Muscle of leg (tissue), 16 donors: ENCODE results near the gene PLEKHN1. TPM values are rescaled to one million over a fixed set of nuclear protein-coding genes. Genes with fewer than 3 reads are reported as not detected.

Source experiments
- DNase-seq: peaks from one replicate; pipeline ENCODE4 v3.0.0; 2013
- H3K27ac ChIP-seq: one replicate; pipeline ENCODE4 v1.5.1; 2013; ENCODE audit warnings: mild to moderate bottlenecking, low read length, control low read depth
- H3K27me3 ChIP-seq: one replicate; pipeline ENCODE4 v1.6.1; 2013; ENCODE audit warnings: low read length; ENCODE audit not compliant: control insufficient read depth, insufficient read depth
- H3K36me3 ChIP-seq: one replicate; pipeline ENCODE4 v1.6.1; 2013; ENCODE audit warnings: low read length; ENCODE audit not compliant: control insufficient read depth, insufficient read depth
- H3K4me1 ChIP-seq: one replicate; pipeline ENCODE4 v1.6.1; 2013; ENCODE audit warnings: low read length; ENCODE audit not compliant: control insufficient read depth, insufficient read depth
- H3K4me3 ChIP-seq: one replicate; pipeline ENCODE4 v1.5.1; 2013; ENCODE audit warnings: low read length, control low read depth
- H3K9me3 ChIP-seq: replicated peaks from 2 replicates; pipeline ENCODE4 v1.6.1; 2013; ENCODE audit warnings: low read depth, low read length; ENCODE audit not compliant: control insufficient read depth
- WGBS: methylation state at CpG from one replicate; pipeline ENCODE4 v1.1.5; 2013; ENCODE audit warnings: missing lambda C conversion rate; ENCODE audit not compliant: insufficient coverage; 5-methylcytosine and 5-hydroxymethylcytosine counted together
- long read RNA-seq, 11 donors: transcript quantifications; one replicate each; lab custom pipeline, GENCODE V29; 2026
- polyA plus RNA-seq, 8 donors: library from polyadenylated mRNA; unstranded; fragments of 120-200 nt; gene quantifications; one replicate each; pipeline versions ENCODE4 v1.2.1 to v1.2.3, GENCODE V29; 2013; ENCODE audit warnings: inconsistent platforms in 1 of 8, low replicate concordance in 1 of 8; ENCODE audit not compliant: insufficient read length in 8 of 8, insufficient read depth in 1 of 8
- total RNA-seq: library from RNA; stranded (reverse); fragments of 120-200 nt; gene quantifications from one replicate; pipeline ENCODE4 v1.2.4, GENCODE V29; 2013

PLEKHN1 gene, protein sequence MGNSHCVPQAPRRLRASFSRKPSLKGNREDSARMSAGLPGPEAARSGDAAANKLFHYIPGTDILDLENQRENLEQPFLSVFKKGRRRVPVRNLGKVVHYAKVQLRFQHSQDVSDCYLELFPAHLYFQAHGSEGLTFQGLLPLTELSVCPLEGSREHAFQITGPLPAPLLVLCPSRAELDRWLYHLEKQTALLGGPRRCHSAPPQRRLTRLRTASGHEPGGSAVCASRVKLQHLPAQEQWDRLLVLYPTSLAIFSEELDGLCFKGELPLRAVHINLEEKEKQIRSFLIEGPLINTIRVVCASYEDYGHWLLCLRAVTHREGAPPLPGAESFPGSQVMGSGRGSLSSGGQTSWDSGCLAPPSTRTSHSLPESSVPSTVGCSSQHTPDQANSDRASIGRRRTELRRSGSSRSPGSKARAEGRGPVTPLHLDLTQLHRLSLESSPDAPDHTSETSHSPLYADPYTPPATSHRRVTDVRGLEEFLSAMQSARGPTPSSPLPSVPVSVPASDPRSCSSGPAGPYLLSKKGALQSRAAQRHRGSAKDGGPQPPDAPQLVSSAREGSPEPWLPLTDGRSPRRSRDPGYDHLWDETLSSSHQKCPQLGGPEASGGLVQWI
- not detected for total RNA-seq
- polyA plus RNA-seq = 1 to 10 TPM in 1 of 8 donors, under 1 TPM in 2, not detected in 5; 0.14 to 1.3 (median 0.53) TPM
- long read RNA-seq, donor 1 = 0 reads
- long read RNA-seq, donor 2 = 0 reads
- long read RNA-seq, donor 3 = 0 reads
- long read RNA-seq, donor 4 = 0 reads
- long read RNA-seq, donor 5 = 0 reads
- long read RNA-seq, donor 6 = 0 reads
- long read RNA-seq, donor 7 = 0 reads
- long read RNA-seq, donor 8 = 0 reads
- long read RNA-seq, donor 9 = 0 reads
- long read RNA-seq, donor 10 = 0 reads
- long read RNA-seq, donor 11 = 0 reads

DNA sequence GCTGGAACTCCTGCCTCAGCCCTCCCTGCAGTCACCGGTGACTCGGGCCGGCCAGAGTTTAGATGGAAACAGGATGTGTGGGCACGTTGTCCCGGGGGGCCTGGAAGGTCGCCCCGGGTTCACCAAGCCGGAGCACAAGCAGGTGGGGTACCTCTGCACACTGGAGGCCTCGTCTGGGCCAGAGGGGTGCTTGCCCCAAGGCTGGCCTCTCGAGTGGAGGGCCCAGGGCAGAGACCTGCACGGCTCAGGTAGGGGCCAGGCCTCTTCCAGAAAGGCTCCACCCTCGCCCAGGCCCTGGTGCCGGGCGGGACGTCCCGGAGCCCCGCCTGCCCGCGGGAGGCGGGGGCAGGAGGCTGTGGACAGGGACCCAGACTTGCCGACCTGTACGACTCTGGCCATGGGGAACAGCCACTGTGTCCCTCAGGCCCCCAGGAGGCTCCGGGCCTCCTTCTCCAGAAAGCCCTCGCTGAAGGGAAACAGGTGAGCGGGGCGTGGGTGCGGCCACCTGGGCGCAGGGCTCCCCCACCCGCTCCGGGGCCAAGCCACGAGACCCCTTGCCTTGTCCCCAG lies at the start of gene PLEKHN1:
Gene PLEKHN1, plus strand, starts transcription at position 348 of the 569 bp plus-strand sequence. Its CDS starts 50 bp downstream, at position 398.
- H3K27ac ChIP-seq = no peak within 1 kb of the TSS
- no peaks in the 10 kb centered on the region for H3K9me3 ChIP-seq
- no peak for DNase-seq
- H3K4me1 ChIP-seq = peaks cover 16% of the 10 kb centered on the region
- 12% methylated on average over 30 of the region's 31 CpGs for WGBS
- H3K4me3 ChIP-seq = peak within 1 kb of the TSS; percentile 35
- peaks cover 5% of the 10 kb centered on the region for H3K36me3 ChIP-seq
- peaks cover 51% of the 10 kb centered on the region for H3K27me3 ChIP-seq

DNA sequence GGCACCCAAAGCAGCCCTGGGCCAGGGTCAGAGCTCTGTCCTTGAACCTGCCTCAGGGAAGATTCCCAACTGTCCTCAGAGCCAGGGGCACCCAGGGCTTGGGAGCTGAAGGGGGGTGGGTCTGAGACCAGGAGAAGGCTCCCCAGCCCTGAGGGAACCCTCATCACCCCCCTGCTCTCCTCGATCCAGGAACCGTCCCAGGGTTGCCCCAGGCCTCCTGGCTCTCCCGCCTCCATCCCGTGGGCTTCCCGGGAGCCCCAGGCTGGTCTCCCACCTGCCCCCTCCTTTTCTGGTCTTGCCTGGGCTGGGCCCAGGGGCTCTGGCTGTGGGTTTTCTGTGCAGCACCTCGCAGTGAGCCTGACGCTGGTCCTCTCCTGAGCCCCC lies 49.2 kb upstream of the PLEKHN1 start:
- Histone ChIP-seq H3K4me3 (no peak overlapping the region), H3K36me3 (no peaks in the 10 kb centered on the region), H3K4me1 (peaks cover 30% of the 10 kb centered on the region), H3K27ac (no peak overlapping the region), H3K27me3 (peaks cover 95% of the 10 kb centered on the region), H3K9me3 (no peaks in the 10 kb centered on the region)
- 21% methylated on average over 5 of the region's 7 CpGs for WGBS
- no peak for DNase-seq

DNA sequence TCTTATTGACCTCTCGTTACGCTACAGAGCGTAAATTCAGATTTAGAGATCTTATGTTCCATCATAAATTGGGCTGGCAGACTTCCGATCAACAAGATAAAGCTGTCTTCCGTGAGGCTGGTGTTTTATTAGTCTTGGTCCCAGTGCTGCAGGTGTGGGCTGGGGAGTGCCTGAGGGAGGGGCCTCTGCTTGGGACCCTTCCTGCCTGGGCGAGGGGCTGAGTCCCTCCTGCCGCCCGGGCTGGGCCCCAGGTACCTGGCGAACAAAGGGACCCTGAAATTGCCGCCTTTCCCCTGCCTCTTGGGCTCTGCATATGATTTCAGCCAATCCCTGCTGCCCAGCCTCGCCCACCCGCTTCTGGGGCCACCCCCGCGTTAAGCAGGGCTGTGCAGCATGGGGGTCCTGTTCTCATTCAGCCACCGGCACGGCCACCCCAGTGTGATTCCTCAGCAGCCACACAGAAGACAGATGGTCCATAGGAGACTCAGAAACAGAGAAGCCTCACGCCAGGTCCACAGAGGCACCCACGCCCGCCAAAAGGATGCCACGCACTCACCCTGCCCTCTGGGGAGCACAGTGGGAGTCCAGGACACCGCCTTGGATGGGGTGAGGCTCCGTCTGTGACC lies 48.7 kb upstream of the PLEKHN1 start:
- H3K4me1 ChIP-seq = peaks cover 28% of the 10 kb centered on the region
- H3K4me3 ChIP-seq = no peak overlapping the region
- WGBS = 30% methylated on average over 20 of the region's 22 CpGs
- H3K36me3 ChIP-seq = no peaks in the 10 kb centered on the region
- peaks cover 95% of the 10 kb centered on the region for H3K27me3 ChIP-seq
- no peak for DNase-seq
- no peaks in the 10 kb centered on the region for H3K9me3 ChIP-seq
- H3K27ac ChIP-seq = no peak overlapping the region

DNA sequence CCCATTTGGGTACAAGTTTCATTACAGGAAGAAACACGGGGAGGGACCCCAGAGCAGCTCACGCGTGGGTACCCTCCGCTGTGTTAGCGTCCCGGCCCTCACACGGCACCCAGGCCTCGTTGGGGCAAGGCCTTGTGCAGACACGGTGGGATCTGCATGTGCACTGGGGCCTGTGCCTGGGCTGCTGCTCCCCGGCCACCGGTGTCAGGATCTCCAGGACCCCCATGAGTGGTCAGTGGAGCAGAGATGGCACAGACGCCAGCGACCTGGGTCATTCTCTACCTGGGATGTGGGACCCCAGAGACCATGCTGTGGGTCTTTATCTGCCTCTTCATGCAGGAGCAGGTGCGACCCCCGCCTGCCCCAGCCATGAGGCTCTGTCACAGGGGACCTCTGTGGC lies 47.9 kb upstream of the PLEKHN1 start:
- Histone ChIP-seq H3K4me1 (peaks cover 35% of the 10 kb centered on the region), H3K36me3 (no peaks in the 10 kb centered on the region), H3K9me3 (no peaks in the 10 kb centered on the region), H3K27ac (no peak overlapping the region), H3K4me3 (no peak overlapping the region), H3K27me3 (peaks cover 95% of the 10 kb centered on the region)
- DNase-seq = no peak
- 54% methylated on average over 15 of the region's 15 CpGs for WGBS

DNA sequence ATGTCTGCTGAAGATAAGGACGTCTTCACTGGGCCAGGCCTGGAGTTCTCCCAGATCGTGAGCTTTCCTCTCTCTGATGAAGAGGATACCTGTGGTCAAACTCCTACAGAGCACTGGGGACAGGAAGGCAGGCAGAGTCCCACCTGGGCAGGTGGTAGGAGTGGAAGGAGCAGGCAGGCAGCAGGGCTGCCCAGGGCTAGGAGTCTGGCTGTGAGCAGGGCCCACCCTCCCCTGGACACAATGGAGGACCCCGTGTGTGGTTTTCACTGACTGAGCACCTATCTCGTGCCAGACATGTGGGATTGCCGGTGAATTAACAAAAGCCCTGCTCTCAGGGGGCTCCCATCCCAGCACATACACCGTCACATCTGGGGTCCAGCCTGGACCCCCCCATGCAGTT lies 47.4 kb upstream of the PLEKHN1 start:
- DNase-seq = no peak
- H3K4me1 ChIP-seq = peaks cover 37% of the 10 kb centered on the region
- WGBS = 38% methylated on average over 5 of the region's 6 CpGs
- no peak overlapping the region for H3K4me3 ChIP-seq
- H3K27me3 ChIP-seq = peaks cover 93% of the 10 kb centered on the region
- H3K36me3 ChIP-seq = no peaks in the 10 kb centered on the region
- no peaks in the 10 kb centered on the region for H3K9me3 ChIP-seq
- H3K27ac ChIP-seq = no peak overlapping the region

DNA sequence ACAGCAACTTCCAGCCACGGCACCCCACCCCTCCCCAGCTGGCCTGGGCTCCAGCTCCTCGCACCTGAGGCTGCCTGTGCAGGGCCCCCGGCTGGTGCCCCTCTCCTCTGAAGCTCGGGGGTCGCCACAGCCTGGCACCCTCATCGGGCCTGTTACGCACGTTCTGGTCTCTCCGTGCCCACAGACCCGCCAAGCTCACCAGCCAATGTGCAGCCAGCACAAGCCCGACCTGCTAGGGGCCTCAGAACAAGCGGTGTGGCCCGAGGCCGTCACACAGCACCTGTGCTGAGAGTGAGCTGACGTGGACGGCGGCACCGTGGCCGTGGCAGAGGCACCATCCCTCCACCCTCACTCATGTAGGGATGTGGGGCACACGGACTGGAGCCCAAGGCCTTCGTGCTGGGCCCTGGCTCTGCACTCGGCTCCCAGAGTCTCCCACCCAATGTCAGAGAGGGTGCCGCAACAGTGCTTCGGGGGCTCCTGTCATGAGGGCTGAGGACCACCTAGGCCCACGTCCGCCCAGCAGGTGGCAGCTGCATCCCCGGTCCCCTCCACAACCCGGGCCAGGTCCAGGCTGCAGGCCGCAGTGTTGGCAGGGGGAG lies 46.9 kb upstream of the PLEKHN1 start:
- no peak overlapping the region for H3K27ac ChIP-seq
- no peaks in the 10 kb centered on the region for H3K9me3 ChIP-seq
- H3K4me3 ChIP-seq = no peak overlapping the region
- H3K4me1 ChIP-seq = peaks cover 37% of the 10 kb centered on the region
- DNase-seq = no peak
- 62% methylated on average over 26 of the region's 29 CpGs for WGBS
- no peaks in the 10 kb centered on the region for H3K36me3 ChIP-seq
- H3K27me3 ChIP-seq = peaks cover 90% of the 10 kb centered on the region

DNA sequence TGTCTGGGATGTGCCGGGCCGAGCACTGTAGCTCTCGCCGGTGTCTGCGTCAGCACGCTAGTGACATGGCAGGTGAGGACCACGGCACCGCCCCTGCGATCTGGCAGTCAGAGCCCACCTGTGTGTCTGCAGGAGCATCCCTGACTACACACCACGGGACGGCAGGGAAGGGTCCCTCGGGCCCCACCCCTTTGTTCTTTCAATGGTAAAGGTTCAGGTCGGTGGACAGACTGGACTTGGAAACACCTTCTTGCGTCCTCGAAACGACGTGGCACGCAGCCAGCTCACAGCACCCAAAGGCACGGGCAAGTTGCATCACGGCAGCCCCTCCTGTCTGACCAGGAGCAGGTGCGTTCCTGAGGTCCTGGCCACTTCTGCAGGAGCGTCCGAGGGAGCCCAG lies 46.3 kb upstream of the PLEKHN1 start:
- no peak for DNase-seq
- Histone ChIP-seq H3K4me3 (no peak overlapping the region), H3K9me3 (no peaks in the 10 kb centered on the region), H3K36me3 (no peaks in the 10 kb centered on the region), H3K27me3 (peaks cover 91% of the 10 kb centered on the region), H3K27ac (no peak overlapping the region), H3K4me1 (peaks cover 37% of the 10 kb centered on the region)
- WGBS = 50% methylated on average over 23 of the region's 23 CpGs

DNA sequence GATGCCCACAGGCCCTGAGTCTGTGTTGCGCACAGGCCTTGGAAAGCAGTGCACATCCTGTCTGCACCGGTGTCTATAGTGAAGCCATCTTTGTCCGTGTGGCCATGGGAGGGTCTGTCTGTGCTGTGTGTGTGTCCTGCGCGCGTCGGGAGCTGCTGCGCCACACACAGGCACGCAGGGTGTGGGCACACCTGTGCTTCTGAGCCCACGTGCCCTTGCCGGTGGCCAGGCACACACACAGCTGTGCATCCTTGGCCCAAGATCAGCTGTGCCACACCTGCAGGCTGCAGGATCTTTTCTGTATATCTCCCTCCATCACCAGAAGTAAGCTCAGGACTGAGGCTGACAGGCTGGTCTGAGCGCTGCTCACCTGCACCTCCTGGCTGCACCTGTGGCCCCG lies 45.8 kb upstream of the PLEKHN1 start:
- no peak overlapping the region for H3K27ac ChIP-seq
- 13% methylated on average over 12 of the region's 13 CpGs for WGBS
- H3K36me3 ChIP-seq = no peaks in the 10 kb centered on the region
- no peak for DNase-seq
- H3K27me3 ChIP-seq = peaks cover 91% of the 10 kb centered on the region
- H3K9me3 ChIP-seq = no peaks in the 10 kb centered on the region
- H3K4me3 ChIP-seq = no peak overlapping the region
- H3K4me1 ChIP-seq = peaks cover 39% of the 10 kb centered on the region

DNA sequence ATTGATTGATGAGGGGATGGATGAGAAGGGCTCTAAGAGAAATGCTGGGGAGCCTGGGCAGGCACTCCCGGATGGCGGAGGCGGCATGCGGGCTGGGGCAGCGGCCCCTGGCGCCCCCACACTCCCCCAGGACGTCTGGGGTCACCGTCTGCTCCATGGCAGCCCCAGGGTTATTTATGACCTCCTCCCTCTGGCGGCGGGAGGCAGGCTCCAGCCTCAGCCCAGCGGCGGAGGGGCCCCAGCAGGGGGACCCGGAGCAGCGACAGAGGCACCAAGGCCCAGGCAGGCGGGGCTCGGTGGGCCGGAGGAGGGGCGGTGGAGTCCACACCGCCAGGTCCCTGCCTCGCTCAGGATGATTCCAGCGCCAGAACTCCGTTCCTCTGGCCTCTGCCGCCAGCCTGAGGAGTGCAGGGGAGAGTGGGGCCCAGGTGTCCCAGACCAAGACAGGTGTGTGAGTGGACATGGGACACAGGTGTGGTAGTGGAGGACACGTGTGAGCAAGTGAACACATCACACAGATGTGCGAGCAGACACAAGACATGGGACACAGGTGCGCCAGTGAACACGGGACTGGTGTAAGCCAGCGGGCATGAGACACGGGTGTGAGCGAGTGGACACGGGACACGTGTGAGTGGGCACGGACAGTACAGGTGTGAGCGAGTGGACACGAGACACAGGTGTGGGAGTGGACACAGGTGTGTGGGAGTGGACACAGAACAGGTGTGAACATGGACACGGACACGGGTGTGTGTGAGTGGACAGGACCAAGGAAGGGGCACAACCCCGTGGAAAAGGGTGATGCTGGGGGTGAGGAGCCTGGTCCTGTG lies 45.1 kb upstream of the PLEKHN1 start:
- peak; percentile 92 for DNase-seq
- peaks cover 45% of the 10 kb centered on the region for H3K4me1 ChIP-seq
- H3K4me3 ChIP-seq = no peak overlapping the region
- H3K27me3 ChIP-seq = peaks cover 91% of the 10 kb centered on the region
- 24% methylated on average over 33 of the region's 38 CpGs for WGBS
- H3K9me3 ChIP-seq = no peaks in the 10 kb centered on the region
- no peak overlapping the region for H3K27ac ChIP-seq
- H3K36me3 ChIP-seq = no peaks in the 10 kb centered on the region
